Endothelial cell of umbilical vein (primary cell): ENCODE measurements around the gene PBX3. TPM values are rescaled to one million over a fixed set of nuclear protein-coding genes. Genes with fewer than 3 reads are reported as not detected.

Experiments used
- BruUV-seq: library from RNA; stranded (reverse); fragments of 400-500 nt; replicated peaks from 2 replicates; lab custom pipeline; 2021; lab: Mats Ljungman, UMichigan
- CTCF ChIA-PET: fragments of 300-600, 350-600 bp; sonication (Branson Sonifier 250); formaldehyde crosslinking; loops from one replicate; lab custom pipeline; 2021; ENCODE audit warnings: antibody characterized with exemption, inconsistent platforms; lab: Charles Lee
- POLR2A ChIA-PET: fragments of 300-600, 350-600 bp; sonication (Branson Sonifier 250); formaldehyde crosslinking; loops from one replicate; lab custom pipeline; 2021; ENCODE audit warnings: antibody characterized with exemption, inconsistent platforms; lab: Charles Lee
- DNase-seq: peaks from one replicate; pipeline ENCODE4 v3.0.0-alpha.2; 2011; ENCODE audit warnings: low read depth, low spot score
- FAIRE-seq: peaks from 2 replicates; lab custom pipeline; 2011; peaks lifted over from hg19 to GRCh38; lab: Jason Lieb, UNC
- H2AFZ ChIP-seq: 2 replicates; pipeline ENCODE4 v1.6.0; 2012; ENCODE audit warnings: low read depth, low read length, control low read depth, inconsistent platforms
- H3K27ac ChIP-seq: 2 replicates; pipeline ENCODE4 v1.5.1; 2011; ENCODE audit warnings: low read depth, mild to moderate bottlenecking, control low read depth, low read length, moderate library complexity; ENCODE audit not compliant: insufficient read depth
- H3K27me3 ChIP-seq, 2 experiments: 2 replicates each; pipeline versions ENCODE4 v1.6.0 to v1.6.1; 2011; ENCODE audit warnings: low read length in 2 of 2, mixed read lengths in 1 of 2; ENCODE audit not compliant: control insufficient read depth in 2 of 2, insufficient read depth in 2 of 2
- H3K36me3 ChIP-seq, 2 experiments: 2 replicates in 1 of 2; 3 replicates in 1 of 2; pipeline ENCODE4 v1.5.1; 2011; ENCODE audit warnings: low read length in 2 of 2, mild to moderate bottlenecking in 1 of 2, moderate library complexity in 1 of 2; ENCODE audit not compliant: control insufficient read depth in 2 of 2, insufficient read depth in 2 of 2; ENCODE audit errors: extremely low read depth in 1 of 2
- H3K4me1 ChIP-seq: 3 replicates; pipeline ENCODE4 v1.5.1; 2011; ENCODE audit warnings: mild to moderate bottlenecking, low read length; ENCODE audit not compliant: control insufficient read depth, insufficient read depth; ENCODE audit errors: extremely low read depth
- H3K4me2 ChIP-seq: 2 replicates; pipeline ENCODE4 v1.6.1; 2011; ENCODE audit warnings: low read length, control low read depth, mixed read lengths; ENCODE audit not compliant: insufficient read depth
- H3K4me3 ChIP-seq, 3 experiments: fragments of 200-600 bp in 1 of 3; sonication (generic), shearing (Covaris generic) in 1 of 3; replicated peaks in 1 of 3; 2 replicates each; pipeline ENCODE4 v1.5.1; 2011 to 2016; ENCODE audit warnings: control low read depth in 3 of 3, low read length in 3 of 3, mild to moderate bottlenecking in 2 of 3, inconsistent platforms in 1 of 3, low read depth in 1 of 3, moderate library complexity in 1 of 3; ENCODE audit not compliant: insufficient read depth in 1 of 3
- H3K79me2 ChIP-seq: 2 replicates; pipeline ENCODE4 v1.6.0; 2012; ENCODE audit warnings: low read length, inconsistent platforms; ENCODE audit not compliant: control insufficient read depth, insufficient read depth
- H3K9ac ChIP-seq: replicated peaks from 2 replicates; pipeline ENCODE3; 2011; ENCODE audit warnings: low read length, control low read depth; ENCODE audit not compliant: insufficient read depth; ENCODE audit errors: extremely low read depth
- H3K9me1 ChIP-seq: replicated peaks from 3 replicates; pipeline ENCODE4 v1.6.0; 2011; ENCODE audit warnings: mild to moderate bottlenecking, low read length; ENCODE audit not compliant: control insufficient read depth, insufficient read depth; ENCODE audit errors: extremely low read depth
- H3K9me3 ChIP-seq: replicated peaks from 2 replicates; pipeline ENCODE4 v1.5.1; 2012; ENCODE audit warnings: low read length, inconsistent platforms; ENCODE audit not compliant: control insufficient read depth, insufficient read depth
- H4K20me1 ChIP-seq: replicated peaks from 2 replicates; pipeline ENCODE3; 2011; ENCODE audit warnings: mild to moderate bottlenecking, low read length; ENCODE audit not compliant: control insufficient read depth, insufficient read depth; ENCODE audit errors: extremely low read depth
- CTCF ChIP-seq, 2 donors: IDR thresholded peaks; 1 replicate in 1 of 2; 2 replicates in 1 of 2; pipeline ENCODE4 v1.5.1; 2011; ENCODE audit warnings: low read length in 2 of 2, mild to moderate bottlenecking in 2 of 2, moderate library complexity in 2 of 2, control low read depth in 1 of 2, inconsistent platforms in 1 of 2, low read depth in 1 of 2; ENCODE audit not compliant: insufficient read depth in 1 of 2; ENCODE audit errors: extremely low read depth in 1 of 2
- EZH2 ChIP-seq: IDR thresholded peaks from 2 replicates; pipeline ENCODE4 v1.6.1; 2012; ENCODE audit warnings: borderline replicate concordance, low read depth, mild to moderate bottlenecking, moderate library complexity, low read length, inconsistent platforms; ENCODE audit not compliant: severe bottlenecking
- FOS ChIP-seq: IDR thresholded peaks from 2 replicates; pipeline ENCODE4 v1.6.1; 2011; ENCODE audit warnings: mild to moderate bottlenecking, low read length, moderate library complexity, borderline replicate concordance; ENCODE audit not compliant: insufficient read depth
- GATA2 ChIP-seq: IDR thresholded peaks from 2 replicates; pipeline ENCODE4 v1.7.0; 2011; ENCODE audit warnings: low read depth, mild to moderate bottlenecking, moderate library complexity, mixed read lengths, low read length; ENCODE audit not compliant: insufficient read length, insufficient read depth
- JUN ChIP-seq: IDR thresholded peaks from 2 replicates; pipeline ENCODE4 v1.6.1; 2011; ENCODE audit warnings: borderline replicate concordance, low read depth; ENCODE audit not compliant: insufficient read length, insufficient read depth
- MAX ChIP-seq: IDR thresholded peaks from 2 replicates; pipeline ENCODE4 v1.6.1; 2011; ENCODE audit not compliant: insufficient read depth, insufficient read length
- MYC ChIP-seq: IDR thresholded peaks from one replicate; pipeline ENCODE4 v1.6.1; 2011; ENCODE audit warnings: mild to moderate bottlenecking, low read depth, low read length
- POLR2AphosphoS5 ChIP-seq: IDR thresholded peaks from 2 replicates; pipeline ENCODE4 v1.6.1; 2012; ENCODE audit warnings: low read depth, mild to moderate bottlenecking, control low read depth, low read length, moderate library complexity; ENCODE audit not compliant: insufficient read depth
- dilution Hi-C: fragments of 300-500 bp; cut with MboI; formaldehyde crosslinking; loops from one replicate; pipeline ENCODE4 v1.15.0; 2019; ENCODE audit warnings: low sequenced_read_pairs; ENCODE audit not compliant: extremely low pct_ligation_motif_present
- intact Hi-C: fragments of 100-400 bp; cut with micrococcal nuclease; formaldehyde crosslinking; loops from one replicate; pipeline ENCODE4 v1.10.0; 2022
- polyA plus RNA-seq, 4 experiments: library from polyadenylated mRNA; depleted of rRNA in 3 of 4; stranded (reverse) in 3 of 4; unstranded in 1 of 4; fragments of >200 nt; gene quantifications; 2 replicates each; pipeline versions ENCODE4 v1.2.1 to v1.2.3, GENCODE V29; 2011 to 2012; ENCODE audit warnings: missing spikeins in 1 of 4
- total RNA-seq: library from RNA; stranded (reverse); gene quantifications from 2 replicates; pipeline ENCODE4 v1.2.3, GENCODE V29; 2021

Gene PBX3
- total and polyA plus RNA-seq, 2 donors (not counting 3 experiments of a cell fraction or from before 2014, with no cell fraction given) = 18.8 to 42.0 TPM

- Histone ChIP-seq H3K27me3 (no peaks in the 10 kb centered on the region), H2AFZ (no peak overlapping the region), H3K27ac (no peak overlapping the region), H3K4me3 (no peak overlapping the region), H3K79me2 (peaks cover 2% of the 10 kb centered on the region), H3K9me1 (no peaks in the 10 kb centered on the region), H3K9me3 (no peaks in the 10 kb centered on the region), H3K9ac (no peak overlapping the region), H3K4me2 (no peak overlapping the region), H4K20me1 (no peaks in the 10 kb centered on the region), H3K4me1 (peaks cover 9% of the 10 kb centered on the region), H3K36me3 (no peaks in the 10 kb centered on the region)
- DNase-seq = no peak
- no peak for TF ChIP-seq CTCF (IDR thresholded peaks at IDR 0.05; ENCODE audit: extremely low read depth in 1 of 2, insufficient read depth in 1 of 2, low read depth in 1 of 2, low read length in 2 of 2)
- TF ChIP-seq GATA2 = no peak
- TF ChIP-seq FOS = no peak
- no peak for TF ChIP-seq POLR2AphosphoS5
- TF ChIP-seq JUN = no peak
- TF ChIP-seq MYC = no peak
- no peak for FAIRE-seq
- dilution Hi-C loops = no loop called here
- BruUV-seq = no TSS peak
- intact Hi-C loops = no loop called here
- ChIA-PET CTCF (no interaction called here), POLR2A (no interaction called here)
Observed at GRCh38 chr9:125906144-125906543, 159.0 kb downstream of the PBX3 start.

- H3K4me2 ChIP-seq = no peak overlapping the region
- CTCF ChIA-PET = no interaction called here
- no peak for TF ChIP-seq MAX
- TF ChIP-seq FOS = no peak
- TF ChIP-seq POLR2AphosphoS5 = no peak
- TF ChIP-seq JUN = no peak
- no peak for TF ChIP-seq CTCF (IDR thresholded peaks at IDR 0.05; ENCODE audit: extremely low read depth in 1 of 2, insufficient read depth in 1 of 2, low read depth in 1 of 2, low read length in 2 of 2)
- no peak for TF ChIP-seq MYC
- TF ChIP-seq EZH2 = no peak
- no peak overlapping the region for H3K27ac ChIP-seq
- H3K4me1 ChIP-seq = peaks cover 9% of the 10 kb centered on the region
- POLR2A ChIA-PET = no interaction called here
- no peaks in the 10 kb centered on the region for H3K9me3 ChIP-seq
- no peaks in the 10 kb centered on the region for H3K9me1 ChIP-seq
- H3K9ac ChIP-seq = no peak overlapping the region
- H2AFZ ChIP-seq = no peak overlapping the region
- intact Hi-C loops = no loop called here
- BruUV-seq = no TSS peak
- dilution Hi-C loops = no loop called here
- H3K79me2 ChIP-seq = peaks cover 2% of the 10 kb centered on the region
- H4K20me1 ChIP-seq = no peaks in the 10 kb centered on the region
- H3K36me3 ChIP-seq = no peaks in the 10 kb centered on the region
- FAIRE-seq = no peak
- no peak for DNase-seq
- H3K27me3 ChIP-seq = no peaks in the 10 kb centered on the region
- H3K4me3 ChIP-seq = no peak overlapping the region
Observed at GRCh38 chr9:125906893-125907292, 159.7 kb downstream of the PBX3 start.
